ENCODE data around the gene RHPN2.

RHPN2 gene

GRCh38 chr19:33064792-33065550, at the start of gene RHPN2:
Gene RHPN2, minus strand, starts transcription at chr19:33064888. Its CDS starts 36 bp downstream, at chr19:33064852.
- DNase-seq = no peak

DNA sequence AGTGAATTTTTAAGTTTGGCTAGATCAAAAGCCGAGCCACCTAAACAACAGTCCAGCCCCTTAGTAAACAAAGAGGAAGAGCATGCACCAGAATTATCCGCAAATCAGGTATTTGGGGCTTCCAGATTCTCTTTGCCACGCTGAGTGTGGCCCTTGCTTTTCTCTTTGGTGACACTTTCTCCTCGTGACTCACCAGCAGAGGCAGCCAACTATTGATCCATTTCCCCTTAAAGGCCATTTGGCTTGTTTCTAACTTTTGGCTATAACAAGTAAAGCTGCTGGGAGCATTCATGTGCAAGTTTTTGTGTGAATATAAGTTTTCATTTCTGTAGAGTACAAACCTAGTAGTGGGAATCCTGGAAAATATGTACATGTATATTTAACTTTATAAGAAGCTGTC, 49.6 kb upstream of the RHPN2 start:
- DNase-seq = no peak

DNA sequence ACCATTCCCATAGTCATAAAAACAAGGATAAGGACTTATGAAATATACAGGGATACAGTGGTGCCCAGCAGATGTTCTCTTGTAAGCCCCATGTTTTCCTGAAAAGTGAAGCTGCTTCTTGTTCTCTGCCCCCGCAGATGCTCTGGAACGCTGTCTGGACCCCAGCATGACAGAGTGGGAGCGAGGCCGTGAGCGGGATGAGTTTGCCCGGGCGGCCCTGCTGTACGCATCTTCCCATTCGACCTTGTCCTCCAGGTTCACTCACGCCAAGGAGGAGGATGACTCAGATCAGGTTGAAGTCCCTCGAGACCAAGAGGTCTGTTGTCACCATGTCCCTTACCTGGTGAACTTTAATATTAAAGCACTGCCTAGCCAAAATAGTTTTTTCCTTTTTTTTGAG, 46.9 kb upstream of the RHPN2 start:
- no peak for DNase-seq

- DNase-seq = no peak
Observed at GRCh38 chr19:33110137-33110910, 45.6 kb upstream of the RHPN2 start.

GRCh38 chr19:33108161-33108560, 43.5 kb upstream of the RHPN2 start:
- DNase-seq = no peak

GRCh38 chr19:33102893-33103292, 38.2 kb upstream of the RHPN2 start:
- DNase-seq = no peak

- no peak for DNase-seq
Observed at GRCh38 chr19:33100894-33101644, 36.4 kb upstream of the RHPN2 start.

DNA sequence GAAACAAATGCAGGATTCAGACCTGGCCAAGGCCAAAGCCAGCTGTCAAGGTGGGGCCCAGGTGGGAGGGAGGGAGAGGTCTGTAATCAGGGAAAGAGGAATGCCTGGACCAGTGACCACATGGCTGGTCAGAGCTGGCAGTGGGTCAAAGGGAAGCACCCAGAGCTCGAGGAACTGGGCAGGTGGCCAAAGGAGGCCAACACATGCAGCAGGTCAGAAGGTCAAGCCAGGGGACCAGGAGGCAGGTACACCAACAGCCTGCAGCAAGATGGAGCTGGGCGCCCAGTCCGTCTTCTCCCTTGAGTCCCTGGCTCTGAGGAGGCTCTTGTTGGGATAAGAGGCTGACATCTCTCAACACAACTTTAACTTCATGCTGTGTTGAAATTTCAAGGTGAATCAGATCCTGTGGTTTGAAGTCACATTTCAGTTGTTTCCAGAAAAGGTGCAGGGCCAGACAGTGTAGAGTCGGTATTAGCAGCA, 33.4 kb upstream of the RHPN2 start:
- no peak for DNase-seq

DNA sequence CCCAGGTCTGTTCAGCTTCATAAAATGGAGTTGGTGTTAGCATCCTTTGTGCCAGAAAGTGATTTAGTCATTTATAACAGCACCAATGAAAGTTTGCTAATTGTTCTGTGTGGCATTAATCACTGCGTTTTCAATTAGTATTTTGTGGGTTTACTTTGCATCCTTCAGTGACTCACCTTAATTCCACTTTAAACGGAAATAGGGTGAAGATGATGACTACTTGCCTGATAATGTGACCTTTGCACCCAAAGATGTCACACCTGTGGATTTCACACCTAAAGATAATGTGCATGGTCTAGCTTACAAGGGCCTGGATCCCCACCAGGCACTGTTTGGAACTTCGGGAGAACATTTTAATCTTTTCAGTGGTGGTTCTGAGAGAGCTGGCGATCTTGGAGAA, 31.3 kb upstream of the RHPN2 start:
- no peak for DNase-seq

DNA sequence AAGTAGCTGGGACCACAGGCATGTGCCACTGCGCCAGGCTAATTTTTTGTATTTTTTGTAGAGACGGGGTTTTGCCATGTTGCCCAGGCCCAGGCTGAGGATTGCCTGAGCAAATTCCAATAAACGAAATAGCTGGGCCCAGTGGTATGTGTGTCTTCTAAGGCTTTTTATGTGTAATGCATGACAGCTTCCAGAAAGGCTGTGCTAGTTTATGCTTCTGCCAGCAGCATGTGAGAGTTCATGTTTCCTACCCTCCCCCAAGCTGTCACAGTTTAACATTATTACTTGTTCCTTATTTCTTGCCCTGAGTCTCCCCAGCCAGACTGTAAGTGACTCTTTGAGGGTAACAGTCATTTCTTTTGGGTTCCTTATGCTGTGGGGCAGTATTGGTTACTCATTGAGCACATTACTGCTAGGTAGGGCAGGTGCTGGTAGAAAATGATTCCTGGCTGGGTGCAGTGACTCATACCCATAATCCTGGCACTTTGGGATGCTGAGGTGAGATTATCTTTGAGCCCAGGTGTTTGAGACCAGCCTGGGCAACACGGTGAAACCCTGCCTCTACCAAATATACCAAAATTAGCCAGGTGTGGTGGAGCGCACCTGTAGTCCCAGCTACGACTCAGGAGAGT, 29.9 kb upstream of the RHPN2 start:
- no peak for DNase-seq

DNA sequence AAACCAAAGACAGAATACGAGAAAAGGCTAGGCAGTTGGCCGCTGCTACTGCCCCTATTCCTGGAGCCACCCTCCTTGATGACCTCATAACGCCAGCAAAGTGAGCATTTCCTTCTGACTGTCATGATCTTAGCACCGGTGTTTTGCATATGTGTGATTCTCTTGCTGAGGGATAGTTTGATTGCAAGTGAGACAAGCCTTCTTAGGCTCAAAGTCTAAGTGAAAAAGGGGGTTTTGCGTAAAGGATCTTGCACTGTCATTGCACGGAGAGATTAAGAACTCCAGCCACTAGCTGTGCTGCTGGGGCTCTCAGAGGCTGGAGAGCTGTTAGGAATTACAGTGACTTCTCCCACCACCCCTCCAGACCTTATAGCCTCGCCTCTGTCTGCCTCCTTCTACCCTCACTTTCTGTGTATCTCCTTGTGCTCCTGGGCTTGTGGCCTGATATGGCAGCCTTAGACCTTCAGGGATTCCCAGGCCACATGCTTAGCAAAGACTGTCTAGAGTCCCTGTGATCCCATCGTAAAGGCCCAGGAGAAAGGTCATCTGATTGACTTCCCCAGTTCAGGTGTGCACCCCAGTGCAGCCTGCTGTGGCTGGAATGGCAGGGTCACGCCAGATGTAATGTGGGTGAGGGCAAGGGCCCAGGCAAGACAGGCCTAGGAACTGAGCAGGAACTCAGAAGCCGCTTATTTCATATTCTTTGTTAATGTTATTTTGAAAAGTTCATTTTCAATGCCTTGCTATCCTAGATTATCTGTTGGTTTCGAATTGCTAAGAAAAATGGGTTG, 28.9 kb upstream of the RHPN2 start:
- no peak for DNase-seq

GRCh38 chr19:33090179-33090578, 25.5 kb upstream of the RHPN2 start:
- DNase-seq = no peak

DNA sequence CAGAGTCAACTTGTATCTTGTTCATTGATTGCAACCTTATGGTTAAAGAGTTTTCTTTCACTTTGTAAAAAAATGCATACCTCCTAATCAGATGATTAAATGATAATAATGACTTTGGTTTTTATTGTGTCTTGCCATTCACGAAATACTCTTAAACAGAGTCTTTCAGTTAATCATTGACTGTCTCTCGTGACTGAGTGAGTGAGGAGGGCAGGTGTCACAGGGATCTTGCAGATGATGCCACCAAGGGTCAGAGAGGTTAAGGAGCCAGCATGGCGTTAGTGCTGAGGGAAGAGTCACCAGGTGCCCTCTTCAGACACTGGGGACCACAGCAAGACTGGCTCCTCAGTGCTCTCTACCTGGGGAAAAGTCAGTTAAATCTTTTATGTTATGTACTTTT, 24.3 kb upstream of the RHPN2 start:
- no peak for DNase-seq

- DNase-seq = no peak
Observed at GRCh38 chr19:33086955-33087354, 22.3 kb upstream of the RHPN2 start.

- no peak for DNase-seq
Observed at GRCh38 chr19:33085570-33086128, 21.0 kb upstream of the RHPN2 start.

DNA sequence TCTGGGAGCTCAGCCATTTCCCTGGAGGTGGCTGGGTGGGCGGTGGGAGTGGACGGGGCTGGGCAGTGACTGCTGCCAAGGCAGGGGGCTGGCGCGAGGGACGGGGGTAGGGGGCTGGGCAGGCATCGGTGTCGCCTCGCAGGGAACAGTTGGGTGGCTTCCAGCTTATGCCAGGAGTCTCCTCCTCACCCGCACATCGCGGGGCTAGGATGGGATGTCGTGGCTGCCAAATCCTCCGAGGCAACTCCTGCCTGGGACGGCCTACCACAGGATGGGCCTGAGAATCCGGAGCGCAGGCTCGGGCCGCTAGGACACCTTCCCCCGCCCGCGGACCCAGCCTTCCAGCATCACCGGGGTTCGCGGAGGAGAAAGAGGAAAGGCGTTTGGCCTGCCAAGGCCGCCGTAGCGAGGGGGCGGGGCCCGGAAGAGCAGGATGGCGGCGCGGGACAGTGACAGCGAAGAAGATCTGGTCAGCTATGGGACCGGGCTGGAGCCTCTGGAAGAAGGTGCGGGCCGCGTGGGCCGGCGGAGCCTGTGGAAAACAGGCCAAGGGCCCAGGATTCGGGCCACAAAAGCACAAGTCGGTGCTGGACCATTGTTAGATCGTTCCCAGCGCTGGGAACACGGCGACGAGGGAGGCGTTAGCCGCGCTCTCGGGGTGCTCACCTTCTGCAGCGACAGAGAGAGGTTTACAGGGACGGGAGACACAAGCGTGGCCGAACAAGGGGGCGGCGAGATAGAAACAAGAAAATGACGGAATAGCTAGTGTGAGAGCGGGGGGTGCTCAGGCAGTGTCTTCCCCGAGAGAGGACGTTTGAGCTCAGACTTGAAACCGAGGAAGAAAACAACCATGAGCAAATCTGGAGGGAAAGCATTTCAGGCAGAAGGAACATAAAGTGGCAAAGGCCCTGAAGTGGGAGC, 16.3 kb upstream of the RHPN2 start, which contains the start of gene GPATCH1:
TSS of gene GPATCH1 (plus strand) at position 421 of the 921 bp plus-strand sequence. CDS start at position 434, 13 bp downstream.
- peak; percentile 56 to 72 for DNase-seq

GRCh38 chr19:33075519-33075918, 10.8 kb upstream of the RHPN2 start:
- no peak for DNase-seq

DNA sequence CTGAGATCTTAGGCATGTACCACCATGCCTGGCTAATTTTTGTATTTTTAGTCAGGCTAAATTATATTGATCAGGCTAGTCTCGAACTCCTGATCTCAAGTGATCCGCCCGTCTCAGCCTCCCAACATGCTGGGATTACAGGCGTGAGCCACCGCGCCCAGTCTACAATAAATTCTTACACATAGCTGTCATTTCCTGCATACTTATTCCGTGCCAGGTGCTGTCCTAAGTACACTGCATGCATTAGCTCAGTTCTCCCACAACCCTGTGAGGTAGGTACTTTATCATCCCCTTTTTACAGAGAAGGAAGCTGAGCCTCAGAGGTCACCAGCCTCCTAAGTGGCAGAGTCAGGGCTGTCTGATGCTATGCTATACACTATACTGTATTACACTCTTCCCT, 7.2 kb upstream of the RHPN2 start:
- no peak for DNase-seq

- DNase-seq = no peak
Observed at GRCh38 chr19:33067121-33067520, 2.4 kb upstream of the RHPN2 start.

DNA sequence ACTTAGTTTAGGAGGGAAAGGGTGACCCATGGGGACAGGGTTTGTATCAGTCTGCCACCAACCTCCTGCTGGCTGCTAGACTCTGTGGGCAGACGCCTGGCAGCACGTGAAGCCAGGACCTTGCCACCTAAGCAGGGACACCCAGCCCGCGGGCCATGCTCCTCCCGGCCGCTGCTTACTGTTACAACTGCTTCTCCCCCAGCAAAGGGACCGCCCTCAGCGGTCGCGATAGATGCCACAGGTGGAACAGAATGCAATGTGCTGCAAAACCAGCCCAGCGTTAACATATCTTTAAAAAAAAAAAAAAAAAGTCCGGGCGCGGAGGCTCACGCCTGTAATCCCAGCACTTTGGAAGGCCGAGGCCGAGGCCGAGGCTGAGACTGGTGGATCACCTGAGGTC, 1.9 kb upstream of the RHPN2 start:
- DNase-seq = no peak

GRCh38 chr19:33064458-33064791, 263 bp downstream of the RHPN2 start:
- DNase-seq = no peak

All from bone marrow (tissue), 2 donors.